ENCODE results near the gene MYRIP.
"Not testable (repeated sequence)": the region's sequence is repeated elsewhere in the genome, so short reads cannot be mapped to it uniquely, and the experiment has no call there.

The MYRIP gene

DNA sequence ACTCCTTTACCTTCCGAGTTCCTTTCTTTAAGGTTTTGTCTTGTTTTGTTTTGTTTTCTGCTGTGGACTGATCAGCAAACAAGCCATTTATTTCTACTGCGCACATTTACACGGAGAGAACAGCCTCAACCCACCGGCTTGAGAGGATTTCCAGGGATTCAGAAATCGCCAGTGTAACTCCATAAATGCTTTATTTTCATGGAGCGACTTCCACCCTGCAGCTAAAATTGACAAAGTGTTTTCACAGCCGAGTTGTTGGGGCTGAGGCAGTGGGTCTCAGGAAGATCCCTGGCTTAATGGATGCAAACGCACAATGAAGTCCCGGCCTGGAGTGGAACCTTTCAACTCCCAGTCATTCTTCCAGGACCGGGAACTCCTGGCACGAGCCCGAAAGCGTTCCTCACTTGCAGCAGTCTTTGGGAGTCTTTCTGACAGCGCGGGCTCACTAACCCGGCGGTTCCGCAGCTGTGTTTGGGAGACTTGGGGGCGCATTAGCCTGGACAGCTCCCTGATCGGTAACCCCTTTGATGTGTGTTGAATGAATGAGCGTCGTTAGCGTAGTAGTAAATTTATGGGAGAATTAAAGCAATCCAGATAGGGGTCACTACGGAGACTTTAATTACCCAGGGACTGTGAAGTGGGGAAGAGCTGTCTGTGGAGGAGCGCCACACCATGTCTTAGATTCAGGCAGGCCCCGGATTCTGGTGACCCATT is 785 bp upstream of the MYRIP start:
- no peak for DNase-seq

DNA sequence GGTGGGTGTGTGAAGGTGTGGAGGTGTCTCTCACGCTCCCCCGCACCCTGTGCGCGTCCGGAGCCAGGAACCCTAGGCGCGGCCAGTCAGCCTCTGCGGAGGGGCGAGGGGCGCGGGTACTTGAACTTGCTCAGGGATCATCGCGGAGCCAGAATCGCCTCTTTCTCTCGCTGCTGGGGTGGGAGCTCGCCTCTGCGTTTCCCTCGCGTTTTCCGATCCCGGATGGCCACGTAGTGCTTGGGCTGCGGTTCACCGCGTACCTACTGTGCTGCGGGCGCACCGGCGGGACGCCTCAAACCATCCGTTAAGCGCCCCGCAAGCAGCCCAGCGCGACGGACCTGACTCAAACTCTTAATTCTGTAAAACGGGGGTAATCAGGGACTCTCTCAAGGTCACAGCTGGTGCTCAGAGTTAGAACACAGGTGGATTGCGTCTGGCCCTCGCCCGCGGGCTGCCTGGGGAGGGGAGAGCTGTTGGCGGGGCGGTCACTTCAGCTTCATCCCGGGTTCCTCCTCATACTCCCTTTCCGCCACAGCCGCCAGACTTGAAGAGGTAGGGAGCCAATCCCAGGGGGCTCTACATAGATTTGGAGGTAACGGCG is 686 bp downstream of the MYRIP start:
- no peak for DNase-seq

DNA sequence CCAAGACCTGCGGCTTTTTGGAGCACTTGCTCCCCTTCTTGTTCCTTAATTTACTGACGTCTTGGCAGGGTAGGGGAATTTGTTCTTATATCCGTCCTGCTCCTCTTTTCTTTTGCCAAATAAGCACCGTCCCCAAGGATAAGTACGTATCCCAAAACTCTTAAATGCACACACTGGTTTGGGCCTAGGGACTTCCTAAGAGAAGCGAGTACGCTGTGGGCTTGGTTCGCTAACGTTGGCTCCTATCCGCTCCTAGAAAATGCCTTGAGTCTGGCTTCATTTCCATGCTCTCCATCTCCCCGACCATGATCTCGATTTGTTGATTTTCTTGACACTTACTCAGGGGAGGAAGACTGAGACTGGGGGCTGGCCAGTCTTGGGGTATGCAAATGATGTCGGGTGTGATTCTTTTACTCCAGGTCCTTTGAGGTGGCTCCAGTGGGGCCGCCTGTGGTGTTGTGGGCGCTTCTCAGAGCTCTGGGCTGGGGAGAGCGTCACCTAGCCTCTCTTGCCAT is 1.3 kb downstream of the MYRIP start:
- DNase-seq: no peak

DNA sequence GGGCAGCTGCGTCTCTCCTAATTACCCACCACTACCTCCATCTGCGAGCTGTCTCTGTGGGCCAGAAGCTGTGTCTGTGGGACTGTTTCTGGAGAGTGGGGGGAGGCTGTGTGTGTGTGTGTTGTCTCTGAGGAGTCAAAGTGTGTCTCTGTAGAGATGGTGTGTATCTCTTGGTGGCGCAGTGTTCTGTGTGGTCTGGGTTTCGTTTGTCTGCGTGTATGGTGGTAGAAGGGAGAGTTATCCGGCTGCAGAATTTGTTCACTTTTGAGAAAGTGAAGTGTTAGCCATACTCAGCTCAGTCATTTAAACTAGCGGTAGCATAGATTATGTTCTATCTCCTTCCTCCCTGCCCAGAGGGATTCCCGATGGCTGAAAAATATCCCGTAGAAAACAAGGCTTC is 2.2 kb downstream of the MYRIP start:
- DNase-seq: no peak

DNA sequence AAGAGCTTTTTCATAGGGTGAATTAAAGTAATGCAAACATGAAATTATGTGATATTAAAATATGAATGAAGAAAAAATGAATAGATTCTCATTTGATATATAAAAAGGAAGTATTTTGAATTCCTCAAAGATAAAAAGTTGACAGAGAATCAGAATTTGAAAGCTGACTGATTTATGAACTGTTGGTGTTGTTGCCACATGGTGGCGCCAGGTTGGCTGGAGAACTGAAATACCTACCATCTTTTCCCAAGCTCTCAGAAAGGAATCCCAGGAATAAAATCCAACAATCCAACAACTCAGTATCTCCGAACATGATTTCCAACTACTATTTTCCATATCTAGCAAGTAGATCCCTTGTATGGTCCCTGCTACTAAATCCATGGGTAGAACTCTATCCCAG is 3.1 kb downstream of the MYRIP start:
- DNase-seq: no peak

DNA sequence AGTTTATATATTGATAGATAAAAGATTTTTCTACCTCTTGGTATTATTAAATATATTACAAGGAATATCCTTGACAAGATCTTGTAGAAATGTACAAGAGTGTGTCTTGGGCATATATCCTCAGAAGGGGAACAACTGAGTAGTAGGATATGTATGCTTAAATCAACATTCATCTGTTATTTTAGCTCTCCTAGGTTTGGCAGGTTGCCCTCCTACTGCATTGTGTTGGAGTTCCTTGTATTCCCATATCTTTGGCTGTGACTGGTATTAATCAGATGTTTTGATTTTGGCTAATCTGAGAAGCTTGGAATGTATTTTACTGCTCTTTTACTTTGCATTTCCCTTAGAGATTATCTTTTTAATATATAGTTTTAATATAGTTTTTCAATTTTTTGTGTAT is 4.6 kb downstream of the MYRIP start:
- no peak for DNase-seq

DNA sequence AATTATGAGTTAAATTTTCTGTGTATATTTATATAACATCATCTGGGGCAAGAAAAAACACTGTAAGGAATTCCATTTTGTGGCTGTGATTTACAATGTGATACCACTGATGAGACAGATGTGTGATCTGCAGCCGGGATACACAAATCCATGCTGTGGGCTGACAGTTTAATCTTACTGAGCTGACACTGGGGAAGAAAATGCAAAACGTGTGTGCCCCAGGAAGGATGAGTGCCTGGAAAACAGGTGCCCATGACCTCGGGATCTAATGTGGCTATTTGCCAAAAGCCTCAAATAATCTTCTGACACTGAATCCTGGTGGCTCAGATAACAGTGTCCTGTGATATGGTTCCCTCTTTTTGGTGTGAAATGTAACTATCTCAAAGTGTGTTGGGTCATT is 10.5 kb downstream of the MYRIP start:
- no peak for DNase-seq

DNA sequence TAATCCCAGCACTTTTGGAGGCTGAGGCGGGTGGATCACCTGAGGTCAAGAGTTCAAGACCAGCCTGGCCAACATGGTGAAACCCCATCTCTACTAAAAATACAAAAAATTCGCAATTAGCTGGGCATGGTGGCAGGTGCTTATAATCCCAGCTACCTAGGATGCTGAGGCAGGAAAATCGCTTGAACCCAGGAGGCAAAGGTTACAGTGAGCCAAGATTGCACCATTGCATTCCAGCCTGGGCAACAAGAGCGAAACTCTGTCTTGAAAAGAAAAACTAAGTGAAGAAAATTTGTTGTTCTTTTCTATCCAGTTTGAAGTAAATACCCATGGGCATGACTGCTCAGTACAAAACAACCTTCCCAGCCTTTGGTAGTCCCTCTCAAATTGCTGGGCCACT is 24.4 kb downstream of the MYRIP start:
- DNase-seq: not testable (repeated sequence)

DNA sequence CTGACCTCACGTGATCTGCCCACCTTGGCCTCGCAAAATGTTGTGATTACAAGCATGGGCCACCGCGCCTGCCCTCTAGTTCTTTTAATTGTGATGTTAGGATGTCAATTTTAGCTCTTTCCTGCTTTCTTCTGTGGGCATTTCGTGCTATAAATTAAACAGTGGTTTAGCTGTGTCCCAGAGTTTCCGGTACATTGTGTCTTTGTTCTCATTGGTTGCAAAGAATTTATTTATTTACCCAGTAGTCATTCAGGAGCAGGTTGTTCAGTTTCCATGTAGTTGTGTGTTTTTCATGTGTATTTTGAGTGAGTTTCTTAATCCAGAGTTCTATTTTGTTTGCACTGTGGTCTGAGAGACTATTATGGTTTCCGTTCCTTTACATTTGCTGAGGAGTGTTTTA is 30.1 kb downstream of the MYRIP start:
- no peak for DNase-seq

DNA sequence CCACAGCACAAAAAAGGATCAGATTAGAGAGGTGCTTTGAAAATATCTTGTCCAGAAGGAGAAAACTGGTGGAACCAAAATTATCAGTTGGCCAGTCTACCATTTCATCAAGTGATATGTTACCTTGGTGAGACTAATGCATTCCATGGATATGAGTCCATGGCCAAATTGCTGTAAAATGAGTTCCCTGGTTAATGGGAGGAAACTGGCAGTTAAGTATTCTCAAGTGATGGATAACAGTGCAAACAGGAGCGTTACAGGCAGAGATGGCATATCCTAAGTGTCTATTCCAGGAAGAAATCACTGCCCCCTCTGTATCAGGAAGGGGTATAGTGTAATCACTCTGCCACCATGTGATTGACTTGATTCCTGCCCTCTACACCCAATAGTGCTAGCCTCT is 34.0 kb downstream of the MYRIP start:
- no peak for DNase-seq

DNA sequence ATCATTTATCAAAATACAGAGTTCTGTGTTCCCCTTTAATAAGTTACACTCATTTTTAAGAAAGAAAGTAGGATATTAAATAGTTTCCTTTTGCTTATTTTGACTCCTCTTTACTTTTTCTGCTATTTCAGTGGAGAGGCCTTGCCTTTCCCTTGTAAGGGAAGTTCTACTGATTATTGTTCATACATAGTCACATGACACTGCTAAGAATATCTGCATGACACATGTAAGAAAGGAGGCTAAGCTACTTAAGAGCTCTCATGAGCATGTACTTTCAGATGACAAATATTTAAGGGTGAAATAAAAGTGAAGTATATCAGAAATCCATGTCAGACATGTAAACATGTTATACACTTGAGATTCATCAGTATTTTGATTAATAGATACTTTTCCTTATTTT is 39.0 kb downstream of the MYRIP start:
- DNase-seq: no peak

DNA sequence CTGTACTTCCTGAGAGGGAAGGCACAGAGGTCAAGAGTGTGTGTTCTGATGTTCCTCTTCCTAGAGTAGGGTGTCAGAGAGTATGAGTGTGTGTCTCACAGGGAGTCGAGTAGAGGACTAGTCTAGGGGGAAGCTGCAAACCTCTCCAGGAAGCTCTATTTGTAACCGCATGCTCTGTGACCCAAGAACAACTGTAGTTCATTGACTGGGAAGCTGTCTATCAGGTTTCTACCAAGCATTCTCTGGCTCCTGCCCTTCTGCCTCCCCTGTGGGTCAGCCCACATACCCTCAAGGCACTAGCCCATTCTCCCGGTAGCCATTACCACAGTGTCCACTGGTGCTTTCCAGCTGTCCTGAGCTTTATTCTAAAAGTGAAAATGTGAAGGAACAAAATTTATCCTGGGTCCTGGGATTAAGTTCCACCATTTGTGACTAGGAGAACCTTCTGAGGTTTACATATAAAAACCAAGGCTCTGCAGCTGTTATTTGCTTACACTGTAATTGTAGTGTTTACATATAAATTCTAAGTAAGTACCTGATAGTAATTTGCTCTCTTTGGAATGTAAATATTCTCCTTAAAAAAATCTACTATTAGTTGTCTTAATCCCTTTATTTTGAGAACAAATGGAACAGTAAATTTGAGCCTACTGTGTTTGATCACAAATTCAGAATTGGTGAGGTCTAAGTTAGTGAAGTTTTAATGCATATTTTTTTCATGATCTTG is 40.7 kb downstream of the MYRIP start:
- DNase-seq: no peak

DNA sequence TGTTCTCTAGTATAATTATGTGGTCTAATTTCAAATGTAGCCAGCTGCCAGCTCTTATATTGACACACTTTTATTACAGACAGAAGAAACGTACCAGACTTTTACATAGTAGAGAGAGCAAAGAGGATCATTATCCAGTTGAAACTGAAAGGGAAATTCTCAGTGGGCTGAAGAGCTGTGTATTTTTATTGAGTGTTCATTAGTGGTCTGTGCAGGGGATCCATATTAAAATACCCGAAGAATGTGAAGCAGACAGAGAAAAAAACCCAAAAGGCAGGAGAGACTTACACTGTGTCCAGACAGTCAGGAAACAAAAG is 41.3 kb downstream of the MYRIP start:
- DNase-seq: no peak

DNA sequence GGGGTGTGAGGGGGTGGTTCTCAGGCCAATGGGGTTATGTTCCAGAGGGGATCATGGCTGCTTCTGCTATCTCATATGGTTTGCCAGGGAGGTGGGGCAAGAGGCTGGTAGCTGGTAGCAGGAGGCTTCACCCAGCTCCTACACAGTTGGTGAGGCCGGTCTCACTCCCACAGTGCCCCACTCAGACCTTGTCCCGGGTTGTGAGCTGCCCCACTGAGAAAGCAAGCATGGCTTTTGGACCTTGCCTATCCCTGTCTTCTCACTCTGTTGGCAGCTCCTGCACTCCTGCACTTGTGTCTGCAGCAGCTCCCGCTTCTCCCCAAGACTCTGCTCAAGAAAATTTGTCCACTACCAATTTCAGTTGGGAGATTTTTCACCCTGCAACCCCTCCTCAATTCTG is 46.1 kb downstream of the MYRIP start:
- no peak for DNase-seq

DNA sequence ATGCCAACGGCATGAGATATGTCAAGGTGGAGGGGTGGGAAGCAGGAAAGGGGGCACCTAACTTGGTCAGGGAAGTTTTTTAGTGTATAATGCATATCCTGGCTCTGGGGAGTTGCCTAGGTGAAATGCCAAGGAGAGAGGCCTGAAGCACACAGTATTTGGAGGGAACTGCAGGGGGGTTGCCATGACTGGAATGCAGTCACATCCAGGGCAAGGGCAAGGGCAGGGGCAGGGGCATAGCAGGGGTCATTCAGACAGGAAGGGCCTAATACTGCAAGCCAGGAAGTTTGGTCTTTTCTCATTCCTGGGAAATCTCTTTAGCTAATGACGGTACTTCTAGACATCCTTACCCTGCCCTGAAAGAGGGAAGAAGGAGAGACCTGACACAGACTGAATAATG is 60.5 kb downstream of the MYRIP start:
- no peak for DNase-seq

DNA sequence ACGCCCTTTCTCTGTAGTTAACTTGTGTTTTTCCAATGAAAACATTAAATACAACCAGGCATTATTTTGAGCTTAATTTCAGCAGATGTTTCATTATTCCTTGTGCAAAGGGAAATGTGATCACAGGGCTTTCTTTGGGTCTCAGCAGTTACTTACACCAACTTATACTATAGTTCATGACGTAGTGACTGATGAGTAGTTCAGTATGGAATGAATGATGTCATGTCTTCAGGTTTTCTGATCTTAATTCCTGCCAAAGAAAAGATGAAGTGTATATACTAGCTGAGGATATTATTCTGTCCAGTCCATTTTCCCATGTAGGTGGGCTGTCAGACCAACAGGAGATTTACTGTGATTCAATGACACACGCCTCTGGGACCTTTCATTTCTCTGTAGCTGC is 61.3 kb downstream of the MYRIP start:
- no peak for DNase-seq

DNA sequence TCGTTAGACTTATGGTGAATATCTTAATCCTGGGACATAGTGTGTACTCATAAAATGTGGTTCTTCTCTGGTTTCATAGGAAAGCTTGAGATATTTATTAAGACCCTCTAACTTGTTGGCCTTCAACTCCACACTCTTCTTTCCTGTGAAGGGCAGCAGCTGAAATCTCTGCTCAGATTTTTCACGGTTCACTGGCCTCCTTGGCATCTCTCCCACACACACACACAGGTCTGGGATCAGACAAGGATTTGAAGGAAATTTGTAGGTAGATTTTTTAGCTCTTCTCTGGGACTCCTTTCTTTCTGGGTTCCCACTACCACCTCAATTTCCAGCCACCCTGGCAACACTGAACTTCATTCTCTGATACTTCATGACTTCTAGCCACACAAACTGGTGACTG is 70.2 kb downstream of the MYRIP start:
- DNase-seq: no peak

DNA sequence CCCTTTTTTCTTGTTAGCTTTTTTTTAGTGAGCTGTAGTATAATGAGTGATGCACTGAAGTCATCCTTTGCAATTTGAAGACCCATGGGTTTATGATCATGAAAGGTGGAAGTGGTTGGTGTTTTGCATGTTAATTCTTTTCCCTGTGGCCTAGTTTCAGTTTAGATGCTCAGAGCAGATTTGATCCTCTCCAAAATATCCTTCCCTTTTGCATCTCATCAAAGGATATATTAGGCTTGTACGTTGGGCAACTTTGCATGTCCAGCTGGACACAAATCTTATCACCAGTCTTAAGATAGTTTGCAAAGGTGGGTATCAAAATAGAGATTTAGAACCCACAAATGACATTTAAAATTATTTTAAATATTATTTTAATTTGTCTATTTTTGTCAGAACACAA is 72.7 kb downstream of the MYRIP start:
- no peak for DNase-seq

DNA sequence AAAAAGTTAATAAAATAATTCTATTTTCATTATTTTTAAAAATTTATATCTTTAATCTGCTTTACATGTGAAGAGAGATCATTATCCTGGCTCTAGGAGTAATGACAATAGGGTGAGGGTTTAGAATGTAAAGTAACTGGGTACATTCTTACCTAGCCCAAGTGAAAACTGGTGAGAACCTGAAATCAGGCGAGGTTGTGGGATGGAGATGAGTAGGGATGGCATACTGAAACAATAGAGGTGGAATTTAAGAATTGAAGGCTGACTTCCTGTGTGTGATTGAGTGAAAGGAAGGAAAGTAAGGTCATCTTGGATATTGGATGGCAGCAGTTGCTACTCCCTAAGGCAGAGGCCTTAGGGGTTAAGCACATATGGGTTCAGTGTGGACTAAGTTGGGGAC is 82.7 kb downstream of the MYRIP start:
- DNase-seq: no peak

DNA sequence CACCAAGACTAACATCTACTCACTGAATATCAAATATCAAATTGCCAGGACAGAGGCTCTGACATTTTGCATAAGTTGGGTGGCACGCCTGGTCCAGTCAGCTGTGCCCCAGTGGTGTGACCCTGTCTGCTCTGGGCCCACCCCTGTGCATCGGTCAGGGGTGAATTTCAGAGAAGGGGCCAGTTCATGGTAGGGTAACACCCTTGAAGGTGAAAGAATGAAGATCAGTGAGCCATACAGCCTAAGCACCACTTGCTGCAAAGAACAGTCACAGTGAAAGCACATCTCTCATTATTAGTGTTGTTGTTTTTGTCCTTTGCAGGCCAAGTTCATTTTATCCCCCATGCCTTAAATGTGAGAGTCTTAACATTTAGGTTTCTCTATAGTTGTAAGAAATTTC is 86.8 kb downstream of the MYRIP start:
- DNase-seq: no peak

DNA sequence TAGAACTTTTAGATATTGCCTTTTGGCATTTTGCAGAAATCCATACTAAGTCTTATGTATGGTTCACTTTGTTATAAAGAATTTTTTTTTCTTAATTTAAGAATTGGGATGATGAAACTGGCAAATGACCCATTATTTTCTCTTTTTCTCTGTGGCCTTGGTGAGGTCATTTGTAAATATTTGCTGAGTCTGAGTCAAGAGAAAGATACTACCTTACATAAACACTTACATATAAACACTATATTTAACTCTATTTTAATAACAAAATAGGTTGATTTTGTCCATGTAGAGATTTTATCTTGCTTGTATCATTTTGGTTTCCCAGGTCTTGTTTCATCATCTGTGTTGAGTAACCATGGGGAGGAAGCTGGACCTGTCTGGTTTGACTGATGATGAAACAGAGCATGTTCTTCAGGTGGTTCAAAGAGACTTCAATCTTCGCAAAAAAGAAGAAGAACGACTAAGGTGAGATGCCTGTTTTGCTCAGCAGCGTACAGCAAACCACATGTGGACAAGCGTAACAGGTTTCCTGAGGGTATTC is 91.1 kb downstream of the MYRIP start:
- DNase-seq: no peak

DNA sequence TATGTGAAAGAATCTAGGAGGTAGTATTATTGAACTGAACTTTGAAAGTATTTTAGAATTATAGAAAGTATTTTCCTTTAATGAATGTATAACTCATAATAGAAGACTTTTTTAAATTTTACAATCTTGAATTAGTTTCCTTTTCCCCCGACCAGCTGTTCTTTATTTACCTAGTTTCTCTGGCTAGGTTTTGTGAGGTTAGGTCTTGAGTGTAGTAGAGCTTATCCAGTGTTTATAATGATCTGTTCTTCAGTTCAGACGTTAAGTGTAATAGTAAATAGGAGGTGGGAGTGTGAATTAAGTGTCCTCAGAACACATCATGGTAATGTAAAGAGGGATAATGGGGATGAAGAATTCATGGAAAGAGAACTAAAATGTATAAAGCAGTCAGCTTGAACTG is 93.8 kb downstream of the MYRIP start:
- no peak for DNase-seq

DNA sequence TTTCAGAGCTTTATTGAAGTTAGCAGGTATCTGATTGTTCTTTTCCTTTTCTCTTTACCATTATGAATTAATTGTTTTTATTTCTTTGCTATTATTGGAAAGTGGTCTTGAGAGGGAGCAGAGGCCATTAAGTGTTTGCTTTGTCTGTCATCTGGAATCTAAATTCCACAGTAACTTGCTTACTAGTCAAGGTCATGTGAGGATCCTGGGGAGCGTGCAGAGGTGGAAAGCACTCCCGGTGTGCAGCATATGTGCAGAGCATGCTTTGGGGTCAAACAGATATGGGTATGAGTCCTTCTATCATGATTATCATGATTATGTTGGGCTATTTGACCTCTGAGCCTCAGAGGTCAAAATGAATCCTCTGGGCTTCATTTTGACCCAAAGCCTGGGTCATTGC is 96.4 kb downstream of the MYRIP start:
- DNase-seq: no peak

DNA sequence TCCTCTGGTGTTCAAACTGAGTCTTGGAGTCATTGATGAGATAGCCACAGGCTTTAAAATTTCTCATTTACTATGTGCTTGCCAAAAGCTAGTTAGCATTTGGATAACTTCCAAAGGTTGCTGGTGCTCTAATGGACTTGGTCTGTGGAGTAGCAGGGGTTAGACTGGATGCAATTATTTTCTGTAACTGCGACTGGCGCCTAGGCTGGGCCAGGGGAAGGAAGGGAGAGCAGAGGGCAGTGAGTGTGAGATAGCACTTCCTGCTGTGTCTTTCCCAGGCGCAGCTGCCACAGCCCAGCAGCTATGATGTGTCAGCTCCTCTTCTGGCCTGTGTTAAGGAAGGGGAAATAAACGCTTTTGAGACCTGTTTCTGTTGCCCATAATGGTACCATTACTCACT is 98.6 kb downstream of the MYRIP start:
- no peak for DNase-seq

Measured in activated CD4-positive, alpha-beta T cell treated with anti-CD3 and anti-CD28 coated beads, Interleukin-2, amount 50 U/mL, for 16 hours (primary cell).